Vagina (tissue), 2 donors: ENCODE data around the gene MYL12A.

Experiments
- POLR2A ChIP-seq, 2 donors: fragments of 450-650 bp; IDR thresholded peaks; one replicate each; pipeline ENCODE4 v1.6.1; 2017; ENCODE audit warnings: antibody characterized with exemption in 2 of 2, mild to moderate bottlenecking in 2 of 2, moderate library complexity in 2 of 2
- POLR2AphosphoS5 ChIP-seq, 2 donors: sonication (generic); formaldehyde crosslinking; IDR thresholded peaks; one replicate each; pipeline ENCODE4 v1.9.0; 2017; ENCODE audit warnings: antibody characterized with exemption in 2 of 2, mild to moderate bottlenecking in 2 of 2, low read depth in 1 of 2; ENCODE audit not compliant: insufficient read depth in 1 of 2
- TF ChIP-seq, protein P1 (sequence below), 3 experiments: fragments of 450-650 bp in 2 of 3; fragments of 200-600 bp in 1 of 3; sonication (generic) in 1 of 3; IDR thresholded peaks; one replicate each; pipeline ENCODE4 v1.5.1; 2017 to 2019; ENCODE audit warnings: antibody characterized with exemption in 3 of 3, mild to moderate bottlenecking in 2 of 3, moderate library complexity in 2 of 3

DNA sequence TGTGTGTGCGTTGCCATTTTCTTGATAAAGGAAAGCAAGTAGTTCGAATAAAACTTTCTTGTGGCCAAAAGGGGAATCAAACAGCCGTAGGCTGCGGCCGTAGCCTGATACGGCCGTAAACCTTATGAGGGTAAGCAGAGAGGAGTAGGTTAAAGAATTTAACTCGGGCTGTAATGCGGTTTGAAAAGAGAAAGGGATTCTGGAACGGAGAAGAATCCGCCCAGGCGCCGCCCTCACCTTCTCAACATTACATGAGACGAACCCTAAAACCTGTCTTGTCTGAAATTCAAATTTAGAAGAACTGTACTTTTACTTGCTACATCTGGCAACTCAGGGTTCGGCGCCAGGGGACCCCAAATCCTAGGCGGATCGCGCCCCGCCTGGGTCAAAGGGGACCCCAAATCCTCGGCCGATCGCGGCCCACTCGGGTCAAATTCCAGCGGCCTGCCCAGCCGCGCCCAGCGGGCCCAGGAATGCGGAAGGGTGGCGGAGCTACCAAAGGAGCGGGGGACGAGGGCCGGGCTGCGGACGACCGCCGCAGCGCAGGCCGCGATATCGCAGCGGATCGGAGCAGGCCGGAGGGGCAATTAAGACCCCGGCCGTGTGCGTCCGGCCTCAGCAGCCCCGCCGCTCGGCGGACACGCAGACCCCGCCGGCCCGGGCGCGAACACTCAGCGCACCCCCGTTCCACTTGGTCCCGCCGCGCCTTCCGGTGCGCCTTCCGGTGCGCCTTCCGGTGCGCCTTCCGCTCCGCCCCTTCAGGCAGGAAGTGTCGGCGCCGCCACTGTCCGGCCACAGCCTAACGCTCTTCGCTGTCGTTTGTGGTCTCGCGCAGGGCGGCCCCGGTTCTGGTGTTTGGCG, 14.0 kb downstream of the MYL12A start, which contains the start of gene MYL12B:
- TF ChIP-seq, protein P1, sequence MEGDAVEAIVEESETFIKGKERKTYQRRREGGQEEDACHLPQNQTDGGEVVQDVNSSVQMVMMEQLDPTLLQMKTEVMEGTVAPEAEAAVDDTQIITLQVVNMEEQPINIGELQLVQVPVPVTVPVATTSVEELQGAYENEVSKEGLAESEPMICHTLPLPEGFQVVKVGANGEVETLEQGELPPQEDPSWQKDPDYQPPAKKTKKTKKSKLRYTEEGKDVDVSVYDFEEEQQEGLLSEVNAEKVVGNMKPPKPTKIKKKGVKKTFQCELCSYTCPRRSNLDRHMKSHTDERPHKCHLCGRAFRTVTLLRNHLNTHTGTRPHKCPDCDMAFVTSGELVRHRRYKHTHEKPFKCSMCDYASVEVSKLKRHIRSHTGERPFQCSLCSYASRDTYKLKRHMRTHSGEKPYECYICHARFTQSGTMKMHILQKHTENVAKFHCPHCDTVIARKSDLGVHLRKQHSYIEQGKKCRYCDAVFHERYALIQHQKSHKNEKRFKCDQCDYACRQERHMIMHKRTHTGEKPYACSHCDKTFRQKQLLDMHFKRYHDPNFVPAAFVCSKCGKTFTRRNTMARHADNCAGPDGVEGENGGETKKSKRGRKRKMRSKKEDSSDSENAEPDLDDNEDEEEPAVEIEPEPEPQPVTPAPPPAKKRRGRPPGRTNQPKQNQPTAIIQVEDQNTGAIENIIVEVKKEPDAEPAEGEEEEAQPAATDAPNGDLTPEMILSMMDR (IDR thresholded peaks at IDR 0.05), result peak in 1 of 3 experiments; percentile 22
- TF ChIP-seq POLR2A (IDR thresholded peaks at IDR 0.05) (peak in 1 of 2 donors; percentile 61), POLR2AphosphoS5 (IDR thresholded peaks at IDR 0.05; ENCODE audit: insufficient read depth in 1 of 2, low read depth in 1 of 2) (peak; percentile 50 to 95)
